GM19324 (cell line): ENCODE results near the gene PCBD2.
"Not testable (repeated sequence)": the region's sequence is repeated elsewhere in the genome, so short reads cannot be mapped to it uniquely, and the experiment has no call there.

Source experiments
- ATAC-seq: cut with Tn5 transposase; IDR thresholded peaks from one replicate; pipeline ENCODE4 v1.9.1; 2021; ENCODE audit warnings: mild to moderate bottlenecking, moderate library complexity; ENCODE audit not compliant: unreplicated experiment, low FRiP score

The PCBD2 gene

GRCh38 chr5:134997015-134997414, 92.1 kb downstream of the PCBD2 start:
- no peak for ATAC-seq

GRCh38 chr5:134998068-134998467, 93.1 kb downstream of the PCBD2 start:
- not testable (repeated sequence) for ATAC-seq

- ATAC-seq, result no peak
Measured at GRCh38 chr5:135004376-135004775, 99.4 kb downstream of the PCBD2 start.

- no peak for ATAC-seq
Measured at GRCh38 chr5:135005076-135005475, 100.1 kb downstream of the PCBD2 start.

GRCh38 chr5:135007305-135007704, 102.4 kb downstream of the PCBD2 start:
- ATAC-seq, result no peak

GRCh38 chr5:135007749-135008363, 102.9 kb downstream of the PCBD2 start:
- no peak for ATAC-seq

GRCh38 chr5:135008556-135008955, 103.6 kb downstream of the PCBD2 start:
- ATAC-seq, result no peak

GRCh38 chr5:135008981-135009735, 104.2 kb downstream of the PCBD2 start:
- ATAC-seq, result no peak

- no peak for ATAC-seq
Measured at GRCh38 chr5:135009736-135010501, 105.0 kb downstream of the PCBD2 start.

GRCh38 chr5:135010502-135011354, 105.8 kb downstream of the PCBD2 start:
- ATAC-seq, result no peak

GRCh38 chr5:135011355-135012032, 106.6 kb downstream of the PCBD2 start:
- ATAC-seq, result no peak

- ATAC-seq, result no peak
Measured at GRCh38 chr5:135012033-135012588, 107.2 kb downstream of the PCBD2 start.
